HUDEP-2 (cell line): ENCODE data around the gene IL15RA.
A peak's percentile ranks its signal among the peaks of the same experiment; 100 is the strongest.

ENCODE experiments used
- DNase-seq, 76 experiments: peaks; one replicate each; lab custom pipeline; 2025; ENCODE audit not compliant: unreplicated experiment in 76 of 76; lab: John Stamatoyannopoulos, UW

IL15RA gene

GRCh38 chr10:5977471-5978229, at the start of gene IL15RA:
Gene IL15RA, minus strand, starts transcription at chr10:5977543. Its CDS starts 51 bp downstream, at chr10:5977492.
- DNase-seq: peak in 73 of 76 experiments; percentile 13 to 86 (median 69)

- DNase-seq: no peak
Observed at GRCh38 chr10:6025683-6026255, 48.4 kb upstream of the IL15RA start.

- DNase-seq: no peak
Observed at GRCh38 chr10:6024334-6024682, 47.0 kb upstream of the IL15RA start.

GRCh38 chr10:6023661-6024333, 46.5 kb upstream of the IL15RA start:
- DNase-seq: no peak

GRCh38 chr10:6022660-6023059, 45.3 kb upstream of the IL15RA start:
- DNase-seq: no peak

- DNase-seq: no peak
Observed at GRCh38 chr10:6020826-6021225, 43.5 kb upstream of the IL15RA start.

- DNase-seq: no peak
Observed at GRCh38 chr10:6019796-6020195, 42.5 kb upstream of the IL15RA start.

GRCh38 chr10:6019010-6019782, 41.9 kb upstream of the IL15RA start:
- DNase-seq: no peak

GRCh38 chr10:6018422-6018821, 41.1 kb upstream of the IL15RA start:
- no peak for DNase-seq

GRCh38 chr10:6017781-6018354, 40.5 kb upstream of the IL15RA start:
- no peak for DNase-seq

- peak in 57 of 76 experiments; percentile 2 to 66 (median 36) for DNase-seq
Observed at GRCh38 chr10:6014241-6014761, 37.0 kb upstream of the IL15RA start.

GRCh38 chr10:6013413-6014192, 36.3 kb upstream of the IL15RA start:
- DNase-seq: no peak

GRCh38 chr10:6012121-6012905, 35.0 kb upstream of the IL15RA start:
- DNase-seq: no peak

GRCh38 chr10:6011558-6011957, 34.2 kb upstream of the IL15RA start:
- DNase-seq: no peak

- DNase-seq: no peak
Observed at GRCh38 chr10:6010569-6010968, 33.2 kb upstream of the IL15RA start.

- DNase-seq: no peak
Observed at GRCh38 chr10:6009961-6010360, 32.6 kb upstream of the IL15RA start.

GRCh38 chr10:6009150-6009549, 31.8 kb upstream of the IL15RA start:
- peak in 6 of 76 experiments; percentile 4 to 35 (median 9) for DNase-seq

- no peak for DNase-seq
Observed at GRCh38 chr10:6008497-6009142, 31.3 kb upstream of the IL15RA start.
